HG03432 (cell line): Measurements from ENCODE around the gene DCN.
"Not testable (repeated sequence)": the region's sequence is repeated elsewhere in the genome, so short reads cannot be mapped to it uniquely, and the experiment has no call there.

Source experiments
- ATAC-seq: cut with Tn5 transposase; IDR thresholded peaks from one replicate; pipeline ENCODE4 v1.9.1; 2021; ENCODE audit warnings: mild to moderate bottlenecking, moderate library complexity; ENCODE audit not compliant: unreplicated experiment

The DCN gene, protein sequence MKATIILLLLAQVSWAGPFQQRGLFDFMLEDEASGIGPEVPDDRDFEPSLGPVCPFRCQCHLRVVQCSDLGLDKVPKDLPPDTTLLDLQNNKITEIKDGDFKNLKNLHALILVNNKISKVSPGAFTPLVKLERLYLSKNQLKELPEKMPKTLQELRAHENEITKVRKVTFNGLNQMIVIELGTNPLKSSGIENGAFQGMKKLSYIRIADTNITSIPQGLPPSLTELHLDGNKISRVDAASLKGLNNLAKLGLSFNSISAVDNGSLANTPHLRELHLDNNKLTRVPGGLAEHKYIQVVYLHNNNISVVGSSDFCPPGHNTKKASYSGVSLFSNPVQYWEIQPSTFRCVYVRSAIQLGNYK

DNA sequence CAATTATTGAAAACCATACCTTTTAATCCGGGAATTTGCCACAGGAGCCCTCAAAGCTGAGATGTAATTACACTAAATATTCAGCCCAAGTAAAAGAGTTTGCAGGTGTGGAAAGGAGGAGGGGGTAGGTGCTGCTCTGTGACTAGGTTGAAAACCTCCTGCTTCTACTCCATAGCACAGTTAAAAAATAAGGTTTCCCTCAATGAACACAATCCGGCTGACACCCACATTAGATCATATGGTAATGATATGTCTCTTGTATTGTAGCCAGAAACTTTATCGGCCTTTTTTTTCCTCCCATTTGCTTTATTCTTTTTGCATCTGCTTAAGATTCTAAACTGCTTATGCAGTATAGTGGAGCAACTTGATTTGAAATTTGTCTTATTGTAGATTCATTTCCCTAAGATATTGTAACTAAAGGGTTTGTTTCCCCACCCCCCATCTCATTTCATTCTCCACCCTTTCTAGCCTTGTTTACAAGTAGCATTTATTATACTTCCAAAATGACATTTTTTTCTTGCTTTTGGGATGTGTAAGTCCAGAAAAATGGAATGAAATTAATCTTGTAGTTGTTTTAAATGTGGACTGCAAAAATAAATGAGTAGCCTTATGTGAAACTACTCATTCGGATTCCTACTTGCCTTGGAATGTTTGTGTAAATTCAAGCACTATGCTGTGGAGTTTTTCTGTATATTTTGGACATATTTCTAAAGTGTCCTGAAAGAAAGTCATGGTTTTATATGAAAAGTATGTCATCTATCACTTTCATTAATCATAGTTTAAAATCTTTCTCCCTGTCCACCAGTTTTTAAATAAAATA is at the start of gene DCN:
TSS of gene DCN (minus strand) at position 182 of the 820 bp plus-strand sequence. CDS start 4,265 bp downstream, outside the sequence.
- ATAC-seq, result no peak

DNA sequence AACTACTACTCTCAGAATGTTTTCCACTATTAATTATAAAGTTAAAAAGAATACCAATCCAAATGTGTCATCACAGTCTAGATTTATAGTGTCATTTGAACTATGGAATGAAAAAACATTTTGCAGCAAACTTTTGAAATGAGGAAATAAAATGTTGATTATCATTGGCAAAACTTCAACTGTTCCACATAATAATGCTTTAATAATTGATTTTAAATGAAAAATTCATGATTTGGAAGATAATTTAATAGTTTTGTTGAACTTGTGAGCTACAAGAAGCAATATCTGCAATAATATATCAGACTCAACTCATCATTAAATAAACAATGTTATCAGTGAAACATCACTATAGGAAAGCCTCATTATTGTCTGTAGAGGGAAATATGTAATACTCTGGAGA is 48.2 kb upstream of the DCN start:
- ATAC-seq, result no peak

DNA sequence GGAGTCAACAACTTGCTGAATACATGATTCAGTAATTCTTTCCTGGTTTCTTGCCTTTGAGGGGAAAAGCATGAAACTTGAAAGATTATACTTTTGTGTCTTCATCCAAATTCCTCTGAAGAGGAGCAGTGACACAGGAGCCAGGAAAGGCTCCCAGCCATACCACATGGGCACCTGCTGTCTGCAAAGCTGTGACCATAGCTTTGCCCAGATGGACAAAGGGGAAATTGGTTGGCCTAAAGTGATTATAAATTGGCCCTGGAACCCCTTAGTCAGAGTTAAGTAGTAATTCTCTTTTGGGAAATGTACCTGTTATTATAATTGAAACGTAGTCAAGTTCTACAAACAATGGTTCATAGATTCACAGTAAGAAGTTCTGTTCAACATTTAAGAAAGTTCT is 44.3 kb upstream of the DCN start:
- ATAC-seq, result no peak

DNA sequence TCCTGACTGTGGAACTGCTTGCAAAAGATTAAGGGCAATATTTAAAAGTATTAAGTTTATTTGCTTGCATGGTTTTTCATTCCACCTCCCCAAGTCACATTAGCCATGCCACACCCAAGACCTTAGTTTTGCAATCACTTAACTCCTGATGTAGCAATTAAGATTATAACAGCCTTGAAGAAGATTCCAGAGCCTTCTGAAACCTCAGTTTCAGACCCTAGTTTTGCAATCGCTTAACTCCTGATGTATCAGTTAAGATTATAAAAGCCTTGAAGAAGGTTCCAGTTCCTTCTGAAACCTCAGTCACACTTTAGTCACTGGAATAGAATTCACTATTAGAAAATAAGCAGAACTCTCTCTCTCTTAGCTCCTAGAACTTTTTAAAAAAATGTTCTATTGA is 42.7 kb upstream of the DCN start:
- ATAC-seq, result no peak

DNA sequence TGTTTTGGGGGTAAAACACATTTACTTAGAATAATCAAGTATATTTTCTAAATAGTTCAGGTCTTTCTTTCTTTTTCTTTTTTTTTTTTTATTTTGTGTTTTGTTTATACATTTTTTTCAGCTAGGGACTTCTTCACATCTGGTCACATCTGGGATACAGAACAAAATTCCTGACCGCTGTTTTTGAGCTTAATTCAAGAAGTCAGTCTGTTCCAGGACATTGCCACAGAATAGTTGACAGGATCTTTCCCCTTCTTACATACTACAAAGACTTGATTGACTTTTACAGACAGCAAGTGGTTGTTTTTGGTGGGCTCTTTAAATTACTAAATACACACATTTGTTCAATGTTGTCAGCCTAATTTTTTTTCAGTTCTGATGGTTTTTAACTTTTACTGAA is 41.8 kb upstream of the DCN start:
- no peak for ATAC-seq

DNA sequence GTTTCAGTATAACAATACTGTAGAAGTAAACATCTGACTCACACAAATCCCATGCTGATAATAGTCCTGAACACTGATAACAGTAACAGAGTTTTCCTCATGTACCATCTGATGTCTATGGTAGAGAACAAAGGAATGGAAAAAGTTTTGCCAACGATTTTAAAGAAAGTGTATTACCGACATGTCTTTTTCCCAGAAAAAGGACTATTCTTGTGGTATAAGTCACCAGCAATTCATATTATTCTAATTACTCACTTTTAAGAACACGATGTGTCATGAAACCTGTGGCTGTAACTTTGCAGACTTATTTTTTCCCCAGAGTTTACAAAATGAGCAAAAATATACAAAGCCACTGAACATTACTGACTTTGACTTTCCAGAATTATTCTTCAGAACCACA is 40.1 kb upstream of the DCN start:
- ATAC-seq, result no peak

DNA sequence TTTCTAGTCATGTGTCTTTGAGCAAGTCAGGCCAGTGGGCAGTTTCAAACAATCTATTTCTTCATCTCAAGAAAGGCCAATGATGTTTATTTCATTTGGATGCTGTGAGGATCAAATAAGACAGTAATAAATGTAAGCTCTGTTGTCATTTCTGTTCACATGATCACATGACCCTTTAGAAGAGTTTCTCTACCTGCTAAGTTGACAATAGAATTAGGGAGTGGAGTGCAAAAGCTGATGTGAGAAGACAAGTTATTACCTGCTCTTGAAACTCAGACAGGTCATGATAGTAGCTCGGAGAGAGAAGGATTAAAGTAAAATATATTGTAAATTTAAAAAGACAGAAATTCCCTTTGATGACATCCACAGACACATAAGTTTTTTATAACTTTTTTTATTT is 37.3 kb upstream of the DCN start:
- no peak for ATAC-seq

DNA sequence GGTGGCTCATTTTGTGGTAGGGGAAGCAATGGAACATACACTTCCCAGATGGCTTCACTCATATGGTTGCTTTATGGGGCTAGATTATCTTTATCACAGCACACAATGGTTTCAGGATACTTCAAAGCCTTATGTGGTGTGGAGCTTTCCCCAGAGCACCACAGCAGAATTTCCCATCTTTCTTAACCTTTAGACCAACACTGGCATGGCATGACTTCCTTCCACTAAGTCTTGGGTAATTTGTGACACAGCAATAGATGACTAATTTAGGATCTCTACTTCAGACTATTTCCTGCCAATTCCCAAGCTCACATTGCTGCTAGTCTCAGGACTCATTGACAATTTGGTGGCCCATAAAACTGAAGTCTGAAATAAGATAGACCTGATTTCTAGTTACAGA is 36.9 kb upstream of the DCN start:
- ATAC-seq, result no peak

DNA sequence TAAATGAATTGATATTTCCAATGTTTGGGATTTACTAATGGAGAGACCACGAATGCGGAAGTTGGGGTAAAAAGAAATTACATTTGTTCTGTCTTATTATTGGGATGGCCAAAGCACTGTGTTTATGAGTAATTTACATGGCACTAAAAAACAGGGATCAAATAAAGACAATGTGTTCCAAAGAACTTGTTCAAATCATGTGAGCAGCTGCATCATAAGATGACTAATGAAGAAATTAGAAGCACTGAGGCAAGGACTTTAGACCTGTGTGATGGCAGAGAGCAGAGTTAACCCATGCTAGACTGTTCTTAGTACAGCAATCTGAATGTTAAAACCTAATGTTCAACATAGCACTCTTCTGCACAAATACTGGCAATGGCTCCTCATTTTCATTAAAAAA is 34.3 kb upstream of the DCN start:
- no peak for ATAC-seq

DNA sequence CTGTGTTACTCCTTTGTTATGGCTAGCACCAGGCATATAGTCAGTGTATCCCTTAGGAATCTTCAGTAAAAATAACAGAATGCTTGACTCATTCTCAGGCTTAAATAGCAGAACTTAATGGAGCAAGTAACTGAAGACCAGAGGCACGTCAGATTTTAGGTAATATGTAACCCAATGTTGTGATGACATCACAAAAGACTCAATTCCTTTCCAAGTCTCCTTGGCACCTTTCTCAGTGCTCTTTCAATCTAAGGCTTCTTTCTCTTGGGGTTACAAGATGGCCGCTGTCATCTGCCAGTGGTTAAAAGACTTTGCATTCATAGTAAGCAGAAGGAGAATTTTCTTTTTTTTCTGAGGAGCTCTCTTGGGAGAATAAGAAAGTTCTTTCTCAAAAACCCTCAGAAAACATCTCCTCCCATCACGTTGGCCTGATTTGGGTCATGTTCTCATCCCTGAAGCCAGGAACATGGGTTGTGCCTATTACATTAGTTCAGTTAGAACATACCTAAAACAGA is 33.4 kb upstream of the DCN start:
- ATAC-seq, result no peak

DNA sequence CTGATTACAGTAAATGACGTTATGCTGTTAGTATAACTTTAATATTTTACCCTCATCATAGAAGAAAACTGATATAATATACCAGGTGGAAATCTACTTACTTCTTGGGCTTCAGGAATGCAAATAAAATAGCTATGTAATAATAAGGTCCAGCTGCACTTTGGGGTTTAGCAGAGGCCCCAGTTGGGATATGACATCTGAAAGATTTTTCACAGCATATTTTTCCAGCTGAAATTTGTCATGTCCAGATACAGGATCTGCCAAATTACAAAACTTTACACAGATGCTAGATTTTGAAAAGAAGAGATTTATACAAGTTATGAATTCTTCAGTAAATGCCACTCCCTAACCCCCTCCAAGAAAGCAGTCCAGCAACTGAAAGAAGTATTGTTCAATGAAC is 29.2 kb upstream of the DCN start:
- no peak for ATAC-seq

DNA sequence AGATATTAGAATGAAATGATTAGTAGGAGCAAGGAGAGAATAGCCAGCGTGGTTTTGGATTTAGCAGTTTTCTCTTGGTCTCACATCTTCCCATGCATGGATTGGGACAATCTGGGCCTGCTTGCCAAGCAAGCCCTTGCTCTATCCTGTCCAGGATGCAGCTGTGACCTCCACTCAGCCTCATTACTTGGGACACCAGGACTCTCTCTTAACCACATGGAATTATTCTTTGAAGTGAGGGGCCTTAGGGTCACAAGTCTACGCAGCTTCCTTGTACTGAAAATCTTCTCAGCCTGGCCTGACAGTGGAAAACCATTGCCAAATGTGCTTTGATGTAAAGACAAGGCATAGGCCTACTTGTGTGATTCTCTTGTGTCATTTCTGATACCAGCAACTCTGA is 28.0 kb upstream of the DCN start:
- ATAC-seq, result no peak

DNA sequence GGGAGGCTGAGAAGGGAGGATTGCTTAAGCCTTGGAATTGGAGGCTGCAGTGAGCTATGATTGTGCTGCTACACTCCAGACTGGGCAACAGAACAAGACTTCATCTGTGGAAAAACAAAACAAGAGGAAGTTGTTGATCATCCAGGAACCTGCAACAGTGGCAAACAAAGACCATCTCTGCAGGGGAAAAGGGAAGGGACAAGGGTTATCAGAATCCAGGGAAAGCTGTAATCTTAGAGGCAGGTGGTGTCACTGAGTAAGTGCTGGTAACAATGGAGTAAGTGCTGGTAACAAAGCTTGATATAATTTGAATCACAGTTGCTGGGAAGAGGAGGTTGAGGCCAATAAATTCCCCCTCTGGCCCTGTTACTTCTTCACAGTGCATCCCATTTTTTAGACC is 27.5 kb upstream of the DCN start:
- no peak for ATAC-seq

DNA sequence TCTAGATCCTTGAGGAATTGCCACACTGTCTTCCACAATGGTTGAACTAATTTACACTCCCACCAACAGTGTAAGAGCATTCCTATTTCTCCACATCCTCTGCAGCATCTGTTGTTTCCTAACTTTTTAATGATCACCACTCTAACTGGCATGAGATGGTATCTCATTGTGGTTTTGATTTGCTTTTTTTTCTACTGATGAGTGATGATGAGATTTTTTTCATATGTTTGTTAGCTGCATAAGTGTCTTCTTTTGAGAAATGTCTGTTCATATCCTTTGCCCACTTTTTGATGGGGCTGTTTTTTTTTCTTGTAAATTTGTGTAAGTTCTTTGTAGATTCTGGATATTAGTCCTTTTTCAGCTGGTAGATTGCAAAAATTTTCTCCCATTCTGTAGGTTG is 24.7 kb upstream of the DCN start:
- not testable (repeated sequence) for ATAC-seq

DNA sequence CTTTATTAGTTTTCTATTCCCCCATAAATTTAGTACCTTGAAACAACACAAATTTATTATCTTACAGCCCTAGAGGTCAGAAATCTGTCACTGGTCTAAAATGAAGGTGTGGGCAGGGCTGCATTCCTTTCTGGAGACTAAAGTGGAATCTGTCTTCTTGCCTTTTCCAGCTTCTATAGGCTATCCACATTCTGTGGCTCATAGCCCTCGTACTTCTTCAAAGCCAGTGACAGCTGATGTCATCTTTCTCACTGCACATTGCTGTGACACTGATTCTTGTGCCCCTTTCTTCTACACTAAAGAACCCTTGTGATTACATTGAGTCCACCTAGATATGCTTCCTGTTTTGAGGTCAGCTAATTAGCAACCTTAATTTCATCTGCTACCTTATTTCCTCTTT is 23.2 kb upstream of the DCN start:
- no peak for ATAC-seq

DNA sequence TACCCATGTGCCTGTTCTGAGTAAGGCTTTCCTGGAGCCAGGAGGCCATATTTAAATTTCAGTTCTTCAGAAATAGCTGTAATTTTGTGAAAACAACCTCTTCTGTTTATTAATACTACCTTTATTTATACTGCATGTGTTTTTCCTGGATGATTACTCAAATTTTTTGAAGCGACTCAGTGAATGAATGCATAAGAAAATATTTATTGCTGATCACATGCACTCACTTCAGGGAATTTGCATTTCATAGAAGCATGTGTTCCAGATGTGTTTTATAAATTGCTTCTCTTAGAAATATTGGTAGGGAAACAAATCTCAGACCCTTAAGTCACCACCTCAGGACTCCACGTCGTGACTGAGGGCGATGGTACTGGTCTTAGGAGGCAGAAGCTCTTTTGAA is 21.8 kb upstream of the DCN start:
- no peak for ATAC-seq

DNA sequence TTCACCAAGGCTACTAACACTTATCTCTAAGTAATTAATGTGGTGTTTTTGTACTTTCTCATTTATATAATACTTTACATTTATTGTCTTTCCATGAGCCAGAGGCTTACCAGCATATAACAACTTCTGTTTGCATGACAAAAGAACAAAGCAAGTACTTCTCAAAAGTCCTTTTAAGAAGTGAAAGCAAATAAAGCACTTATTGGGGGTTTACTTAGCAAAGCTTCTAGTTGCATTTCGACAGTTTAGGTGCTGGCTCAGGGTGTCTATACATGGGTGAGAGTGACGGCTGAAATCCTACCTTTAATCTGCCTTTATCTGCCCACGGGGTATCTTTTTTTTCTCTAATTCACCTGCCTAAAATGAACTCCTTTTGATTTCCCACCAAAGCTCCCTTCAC is 21.0 kb upstream of the DCN start:
- ATAC-seq, result no peak

DNA sequence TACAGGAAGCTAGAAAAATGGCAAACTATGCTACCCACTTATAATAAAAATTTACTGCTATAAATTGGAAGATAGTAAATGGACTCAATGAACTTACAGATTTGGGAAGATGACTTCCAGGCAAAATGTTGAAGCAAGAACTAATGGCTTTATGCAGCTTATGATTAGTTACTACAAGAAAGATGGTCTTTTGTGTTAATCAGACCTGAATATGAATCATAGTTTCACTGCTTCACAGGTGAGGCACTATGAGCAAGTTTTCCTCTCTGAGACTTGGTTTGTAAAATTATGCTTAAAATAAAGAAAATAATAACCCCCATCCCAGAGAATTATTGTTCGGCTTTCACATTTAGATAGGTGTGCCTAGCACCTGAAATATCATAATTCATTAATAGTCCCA is 19.8 kb upstream of the DCN start:
- no peak for ATAC-seq

DNA sequence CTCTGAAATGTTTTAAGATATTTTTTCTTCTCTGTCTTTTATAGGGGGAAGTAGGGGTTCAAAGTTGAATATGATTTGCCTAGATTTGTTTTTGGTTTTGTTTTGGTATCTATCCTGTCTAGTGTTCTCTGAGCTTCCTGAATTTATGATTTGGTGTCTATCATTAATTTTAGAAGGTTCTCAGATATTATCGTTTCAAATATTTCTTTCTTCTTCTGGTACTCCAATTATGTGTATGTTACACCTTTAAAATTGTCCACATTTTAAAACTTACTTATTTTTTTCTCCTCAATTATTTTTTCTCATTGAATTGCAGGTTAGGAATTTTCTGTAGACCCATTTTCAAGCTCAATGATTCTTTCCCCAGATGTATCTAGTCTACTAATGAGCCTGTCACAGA is 13.8 kb upstream of the DCN start:
- ATAC-seq, result no peak

DNA sequence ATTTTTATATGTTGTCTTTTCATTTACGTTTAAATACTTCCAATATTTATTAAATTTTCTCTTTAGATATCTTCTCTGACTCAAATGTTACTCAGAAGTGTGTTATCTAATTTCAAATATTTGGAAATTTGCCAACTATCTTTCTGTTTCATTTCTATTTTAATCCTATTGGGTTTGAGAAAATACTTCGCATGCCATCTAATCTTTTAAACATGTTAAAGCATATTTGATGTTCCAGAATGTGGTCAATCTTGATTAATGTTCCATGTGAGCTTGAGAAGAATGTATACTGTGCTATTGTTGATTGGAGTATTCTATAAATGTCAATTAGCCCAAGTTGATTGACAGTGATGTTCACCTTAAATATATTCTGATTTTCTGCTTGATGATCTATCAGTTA is 11.9 kb upstream of the DCN start:
- ATAC-seq, result no peak

DNA sequence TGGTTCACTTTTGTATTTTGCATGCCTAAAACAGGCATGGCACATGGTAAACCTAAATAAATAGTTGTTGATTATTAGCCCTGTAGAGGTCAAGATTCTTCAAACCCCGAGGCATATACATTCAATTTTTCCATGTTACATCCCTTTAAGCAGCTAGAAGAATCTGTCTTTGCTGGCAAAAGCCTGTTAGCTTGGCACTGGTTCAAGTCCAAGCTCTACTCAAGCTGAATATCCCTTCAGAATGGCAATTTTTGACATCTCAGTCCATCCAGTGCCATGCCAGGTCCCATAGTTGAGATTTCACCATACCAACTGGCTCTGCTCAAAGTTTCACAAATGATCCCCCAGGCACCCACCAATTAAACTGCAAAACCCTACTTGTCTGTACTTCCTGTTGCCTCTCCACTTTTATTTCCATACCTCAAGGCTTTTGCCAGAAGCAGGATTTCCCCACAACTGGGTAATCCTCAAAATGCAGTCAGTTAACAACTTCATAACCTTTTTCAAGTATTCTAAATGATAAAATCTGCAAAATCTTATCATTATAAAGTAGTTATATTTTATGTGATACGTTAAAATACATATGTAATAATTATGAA is 9.0 kb upstream of the DCN start:
- no peak for ATAC-seq

DNA sequence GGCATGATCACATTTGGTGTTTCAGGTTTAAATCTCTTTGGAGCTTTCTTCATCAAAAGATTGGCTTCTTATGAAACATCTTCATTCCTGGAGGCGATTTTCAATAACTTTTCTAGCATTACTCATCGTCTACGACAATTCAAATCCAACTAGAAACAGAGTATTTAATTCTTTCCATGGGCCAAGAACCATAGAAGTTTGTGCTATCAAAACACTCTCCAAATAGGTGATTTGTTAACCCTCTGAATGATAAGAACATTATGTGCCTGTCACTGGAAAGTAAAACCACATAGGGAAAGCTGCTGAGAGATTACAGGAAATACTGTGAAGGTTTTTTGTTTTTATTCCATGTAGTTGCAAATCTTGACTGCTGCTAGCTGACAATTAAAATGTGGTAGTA is 6.9 kb upstream of the DCN start:
- no peak for ATAC-seq
